Stomach (tissue), 19 donors: ENCODE measurements around the gene CEP78. TPM values are rescaled to one million over a fixed set of nuclear protein-coding genes. Genes with fewer than 3 reads are reported as not detected.

Experiments used
- DNase-seq, 2 donors: peaks; one replicate each; pipeline versions ENCODE4 v3.0.0 to v3.0.0-alpha.2; 2013 to 2019
- H3K27ac ChIP-seq, 5 donors: fragments of 200-600 bp in 4 of 5; sonication (generic) in 4 of 5; one replicate each; pipeline ENCODE4 v1.5.1; 2013 to 2019; ENCODE audit warnings: mild to moderate bottlenecking in 1 of 5, moderate library complexity in 1 of 5
- H3K27me3 ChIP-seq, 3 donors: fragments of 200-600 bp; sonication (generic); one replicate each; pipeline ENCODE4 v1.5.1; 2017 to 2019; ENCODE audit warnings: mixed run types in 1 of 3
- H3K36me3 ChIP-seq, 4 donors: fragments of 200-600 bp; sonication (generic); 1 replicate in 3 of 4; 2 replicates in 1 of 4; pipeline ENCODE4 v1.5.1; 2016 to 2019
- H3K4me1 ChIP-seq, 4 donors: fragments of 200-600 bp; sonication (generic); one replicate each; pipeline ENCODE4 v1.5.1; 2016 to 2019
- H3K4me3 ChIP-seq, 4 donors: fragments of 200-600 bp; sonication (generic) in 3 of 4; one replicate each; pipeline ENCODE4 v1.5.1; 2016 to 2019; ENCODE audit warnings: mild to moderate bottlenecking in 1 of 4
- H3K9me3 ChIP-seq, 4 donors: fragments of 200-600 bp; sonication (generic); one replicate each; pipeline ENCODE4 v1.5.1; 2016 to 2019
- CTCF ChIP-seq, 7 experiments: fragments of 450-650 bp in 4 of 7; fragments of 200-600 bp in 3 of 7; sonication (generic) in 3 of 7; IDR thresholded peaks; one replicate each; pipeline ENCODE4 v1.5.1; 2016 to 2019; ENCODE audit warnings: antibody characterized with exemption in 7 of 7, control low read depth in 2 of 7, mild to moderate bottlenecking in 1 of 7
- EP300 ChIP-seq: sonication (generic); formaldehyde crosslinking; IDR thresholded peaks from one replicate; pipeline ENCODE4 v1.6.1; 2017; ENCODE audit warnings: antibody characterized with exemption
- POLR2A ChIP-seq, 4 donors: fragments of 450-650 bp; IDR thresholded peaks; one replicate each; pipeline ENCODE4 v1.6.1; 2016; ENCODE audit warnings: antibody characterized with exemption in 4 of 4, control low read depth in 2 of 4, mild to moderate bottlenecking in 1 of 4, moderate library complexity in 1 of 4
- POLR2AphosphoS5 ChIP-seq, 3 donors: sonication (generic); formaldehyde crosslinking; IDR thresholded peaks; one replicate each; pipeline ENCODE4 v1.6.1; 2016; ENCODE audit warnings: antibody characterized with exemption in 3 of 3
- WGBS, 5 donors: extraction: QIAGEN DNeasy Blood & Tissue Kit in 3 of 5; methylation state at CpG; one replicate each; pipeline versions ENCODE4 v1.1.5 to v1.1.7; 2013 to 2018; 5-methylcytosine and 5-hydroxymethylcytosine counted together
- intact Hi-C: fragments of 100-400 bp; cut with DNase I; formaldehyde crosslinking; loops from one replicate; pipeline ENCODE4 v1.15.1; 2023; ENCODE audit warnings: low total_unique reads
- long read RNA-seq, 10 donors: transcript quantifications; one replicate each; lab custom pipeline, GENCODE V29; 2026
- polyA plus RNA-seq, 3 donors: library from polyadenylated mRNA; stranded (reverse); fragments of 200-250 nt; gene quantifications; one replicate each; pipeline ENCODE4 v1.2.3, GENCODE V29; 2013
- total RNA-seq, 5 donors: library from RNA; depleted of rRNA; stranded (reverse); fragments of >200 nt; gene quantifications; one replicate each; pipeline versions ENCODE4 v1.1.0 to v1.2.3, GENCODE V29; 2014 to 2016
- donor health status: healthy with polysubstance abuse.
- donor health status: Bipolar disorder and iron deficiency.
- donor health status: healthy.

Gene CEP78
- total RNA-seq (10 to 100 TPM in 3 of 5 donors, 1 to 10 TPM in 2; 4.5 to 34.1 (median 10.5) TPM), polyA plus RNA-seq (1 to 10 TPM; 3.5 to 5.7 (median 4.7) TPM)
- long read RNA-seq, donor 1, result 0 reads
- long read RNA-seq, donor 2, result 0 reads
- long read RNA-seq, donor 3, result 0 reads
- long read RNA-seq, donor 4, partial matches to known transcripts, result 0 of 1 reads
- long read RNA-seq, donor 4, other reads (novel, unspliced or antisense), result 0 of 1 reads
- long read RNA-seq, donor 5, partial matches to known transcripts, result 0 of 3 reads
- long read RNA-seq, donor 5, other reads (novel, unspliced or antisense), result 0 of 3 reads
- long read RNA-seq, donor 6, full-length matches to known transcripts, result 4 of 4 reads
- long read RNA-seq, donor 6, partial matches to known transcripts, result 0 of 4 reads
- long read RNA-seq, donor 6, other reads (novel, unspliced or antisense), result 0 of 4 reads
- long read RNA-seq, donor 7, partial matches to known transcripts, result 0 of 1 reads
- long read RNA-seq, donor 7, other reads (novel, unspliced or antisense), result 0 of 1 reads
- long read RNA-seq, donor 8, partial matches to known transcripts, result 0 of 1 reads
- long read RNA-seq, donor 8, other reads (novel, unspliced or antisense), result 0 of 1 reads
- long read RNA-seq, donor 9, result 0 reads
- long read RNA-seq, donor 10, result 0 reads

GRCh38 chr9:78235762-78236550, at the start of gene CEP78:
CEP78 (plus strand) TSS chr9:78236075; CDS start chr9:78236351, 276 bp downstream.
- DNase-seq, result peak; percentile 93 to 98
- peaks cover 0 to 15% (median 10%) of the 10 kb centered on the region in 4 donors for H3K36me3 ChIP-seq
- intact Hi-C loops, result no loop called here

GRCh38 chr9:78187763-78188484, 48.0 kb upstream of the CEP78 start:
- H3K9me3 ChIP-seq, result no peaks in the 10 kb centered on the region
- no peak overlapping the region for H3K27ac ChIP-seq
- TF ChIP-seq POLR2A (IDR thresholded peaks at IDR 0.05), result no peak
- TF ChIP-seq EP300, result no peak
- TF ChIP-seq POLR2AphosphoS5 (IDR thresholded peaks at IDR 0.05), result no peak
- H3K4me3 ChIP-seq, result no peak overlapping the region
- H3K27me3 ChIP-seq, result no peaks in the 10 kb centered on the region
- intact Hi-C loops, result no loop called here
- WGBS, 5 donors, result 76 to 87% (median 83%) methylated on average over 5 of the region's 5 CpGs
- H3K36me3 ChIP-seq, result no peaks in the 10 kb centered on the region
- no peaks in the 10 kb centered on the region for H3K4me1 ChIP-seq
- peak in 1 of 2 donors; percentile 24 for DNase-seq

More at GRCh38 chr9:78235762-78236550, at the start of gene CEP78:
- WGBS, 5 donors, result 0 to 1% (median 0%) methylated on average over 48 to 87 of the region's 87 CpGs
- Histone ChIP-seq H3K9me3 (no peaks in the 10 kb centered on the region), H3K4me3 (peak within 1 kb of the TSS; percentile 62 to 94 (median 92)), H3K27ac (peak within 1 kb of the TSS; percentile 79 to 93 (median 84)), H3K27me3 (no peaks in the 10 kb centered on the region), H3K4me1 (peaks cover 5 to 41% (median 17%) of the 10 kb centered on the region in 4 donors)
- TF ChIP-seq POLR2A (IDR thresholded peaks at IDR 0.05), result peak in 2 of 4 donors; percentile 20 to 45
- no peak for TF ChIP-seq CTCF (IDR thresholded peaks at IDR 0.05)
- TF ChIP-seq POLR2AphosphoS5 (IDR thresholded peaks at IDR 0.05), result peak; percentile 73 to 93 (median 84)

GRCh38 chr9:78188594-78188993, 47.3 kb upstream of the CEP78 start:
- Histone ChIP-seq H3K4me3 (no peak overlapping the region), H3K36me3 (no peaks in the 10 kb centered on the region), H3K27me3 (no peaks in the 10 kb centered on the region), H3K4me1 (no peaks in the 10 kb centered on the region), H3K27ac (no peak overlapping the region), H3K9me3 (no peaks in the 10 kb centered on the region)
- intact Hi-C loops, result no loop called here
- no peak for DNase-seq
- WGBS, 5 donors, result 53 to 73% (median 72%) methylated on average over 1 of the region's 1 CpG
- TF ChIP-seq CTCF (IDR thresholded peaks at IDR 0.05) (no peak), EP300 (no peak), POLR2A (IDR thresholded peaks at IDR 0.05) (no peak), POLR2AphosphoS5 (IDR thresholded peaks at IDR 0.05) (no peak)

- 79 to 88% (median 85%) methylated on average over 5 of the region's 5 CpGs for WGBS, 5 donors
- Histone ChIP-seq H3K27me3 (no peaks in the 10 kb centered on the region), H3K4me3 (no peak overlapping the region), H3K4me1 (no peaks in the 10 kb centered on the region), H3K36me3 (no peaks in the 10 kb centered on the region), H3K27ac (no peak overlapping the region), H3K9me3 (no peaks in the 10 kb centered on the region)
- intact Hi-C loops, result no loop called here
- no peak for DNase-seq
- TF ChIP-seq POLR2A (IDR thresholded peaks at IDR 0.05), result no peak
- no peak for TF ChIP-seq CTCF (IDR thresholded peaks at IDR 0.05)
- no peak for TF ChIP-seq EP300
- no peak for TF ChIP-seq POLR2AphosphoS5 (IDR thresholded peaks at IDR 0.05)
Observed at GRCh38 chr9:78189001-78189400, 46.9 kb upstream of the CEP78 start.
